AG04450 (cell line): Measurements from ENCODE around the gene TLE6. TPM values are rescaled to one million over a fixed set of nuclear protein-coding genes. Genes with fewer than 3 reads are reported as not detected.

ENCODE experiments used
- CTCF ChIA-PET: fragments of 300-600, 350-600 bp; formaldehyde crosslinking; extraction: SDS; loops from one replicate; lab custom pipeline; 2022; ENCODE audit warnings: antibody characterized with exemption, inconsistent platforms; lab: Charles Lee
- POLR2A ChIA-PET: fragments of 350-600 bp; formaldehyde crosslinking; extraction: SDS; loops from one replicate; lab custom pipeline; 2021; ENCODE audit warnings: antibody characterized with exemption, inconsistent platforms; lab: Yijun Ruan, JAX
- DNase-seq: peaks from one replicate; pipeline ENCODE4 v3.0.0-alpha.2; 2011; ENCODE audit warnings: low read depth, low spot score
- H3K27ac ChIP-seq: one replicate; pipeline ENCODE4 v1.5.1; 2012; ENCODE audit warnings: low read depth, low read length, control low read depth
- H3K27me3 ChIP-seq: one replicate; pipeline ENCODE4 v1.6.0; 2012; ENCODE audit warnings: low read length; ENCODE audit not compliant: control insufficient read depth, insufficient read depth
- H3K4me3 ChIP-seq: 2 replicates; pipeline ENCODE4 v1.5.1; 2011; ENCODE audit warnings: mild to moderate bottlenecking, low read depth, low read length, control low read depth
- H3K9me3 ChIP-seq: 2 replicates; pipeline ENCODE4 v1.5.1; 2012; ENCODE audit warnings: low read length; ENCODE audit not compliant: control insufficient read depth, insufficient read depth
- CTCF ChIP-seq: IDR thresholded peaks from 2 replicates; pipeline ENCODE4 v1.5.1; 2011; ENCODE audit warnings: low read depth, low read length, control low read depth, inconsistent platforms
- polyA plus RNA-seq: library from polyadenylated mRNA; depleted of rRNA; stranded (reverse); fragments of >200 nt; gene quantifications from 2 replicates; pipeline ENCODE4 v1.2.3, GENCODE V29; 2011

The TLE6 gene
- polyA plus RNA-seq, 1 experiment, result 0.51 TPM

- ChIA-PET POLR2A (no interaction called here), CTCF (no interaction called here)
- TF ChIP-seq CTCF, result no peak
- no peak for DNase-seq
- peaks cover 60% of the 10 kb centered on the region for H3K27me3 ChIP-seq
- peak within 1 kb of the TSS; percentile 41 for H3K4me3 ChIP-seq
- no peak within 1 kb of the TSS for H3K27ac ChIP-seq
- no peaks in the 10 kb centered on the region; the same call in 1 of the 2 replicates for H3K9me3 ChIP-seq
These were observed 51.9 kb downstream of the TLE6 start, which contains the start of gene TLE2 for GRCh38 chr19:3029065-3029923. Gene TLE2, minus strand, starts transcription at chr19:3029280. Its CDS starts 376 bp downstream, at chr19:3028904.

GRCh38 chr19:3031607-3031867 is 54.2 kb downstream of the TLE6 start:
- peaks cover 43% of the 10 kb centered on the region for H3K27me3 ChIP-seq
- POLR2A ChIA-PET, result interaction anchor here (0.6 kb wide), 1 partner anchor 83 kb away, joined by 7 read pairs; no protein-coding TSS in a partner anchor

GRCh38 chr19:3033595-3034405 is 56.4 kb downstream of the TLE6 start:
- POLR2A ChIA-PET, result no interaction called here
- DNase-seq, result no peak
- no peak for TF ChIP-seq CTCF

More at GRCh38 chr19:3031607-3031867, 54.2 kb downstream of the TLE6 start:
- no peak overlapping the region for H3K4me3 ChIP-seq
- CTCF ChIA-PET, result no interaction called here
- no peak overlapping the region for H3K27ac ChIP-seq
- no peak for DNase-seq
- no peaks in the 10 kb centered on the region; the same call in 1 of the 2 replicates for H3K9me3 ChIP-seq
- no peak for TF ChIP-seq CTCF

GRCh38 chr19:3034406-3034655 is 57.0 kb downstream of the TLE6 start:
- H3K27me3 ChIP-seq, result peaks cover 23% of the 10 kb centered on the region
- no peak for DNase-seq
- no peaks in the 10 kb centered on the region for H3K9me3 ChIP-seq
- H3K4me3 ChIP-seq, result no peak overlapping the region
- no peak for TF ChIP-seq CTCF
- POLR2A ChIA-PET, result interaction anchor here (1.1 kb wide), 1 partner anchor 10 kb away, joined by 3 read pairs; no protein-coding TSS in a partner anchor
- CTCF ChIA-PET, result no interaction called here
- H3K27ac ChIP-seq, result no peak overlapping the region

More at GRCh38 chr19:3033595-3034405, 56.4 kb downstream of the TLE6 start:
- H3K27ac ChIP-seq, result no peak overlapping the region
- CTCF ChIA-PET, result no interaction called here
- no peaks in the 10 kb centered on the region; the same call in 1 of the 2 replicates for H3K9me3 ChIP-seq
- no peak overlapping the region for H3K4me3 ChIP-seq
- peaks cover 24% of the 10 kb centered on the region for H3K27me3 ChIP-seq
